ENCODE data around the gene LIPC.

LIPC gene

DNA sequence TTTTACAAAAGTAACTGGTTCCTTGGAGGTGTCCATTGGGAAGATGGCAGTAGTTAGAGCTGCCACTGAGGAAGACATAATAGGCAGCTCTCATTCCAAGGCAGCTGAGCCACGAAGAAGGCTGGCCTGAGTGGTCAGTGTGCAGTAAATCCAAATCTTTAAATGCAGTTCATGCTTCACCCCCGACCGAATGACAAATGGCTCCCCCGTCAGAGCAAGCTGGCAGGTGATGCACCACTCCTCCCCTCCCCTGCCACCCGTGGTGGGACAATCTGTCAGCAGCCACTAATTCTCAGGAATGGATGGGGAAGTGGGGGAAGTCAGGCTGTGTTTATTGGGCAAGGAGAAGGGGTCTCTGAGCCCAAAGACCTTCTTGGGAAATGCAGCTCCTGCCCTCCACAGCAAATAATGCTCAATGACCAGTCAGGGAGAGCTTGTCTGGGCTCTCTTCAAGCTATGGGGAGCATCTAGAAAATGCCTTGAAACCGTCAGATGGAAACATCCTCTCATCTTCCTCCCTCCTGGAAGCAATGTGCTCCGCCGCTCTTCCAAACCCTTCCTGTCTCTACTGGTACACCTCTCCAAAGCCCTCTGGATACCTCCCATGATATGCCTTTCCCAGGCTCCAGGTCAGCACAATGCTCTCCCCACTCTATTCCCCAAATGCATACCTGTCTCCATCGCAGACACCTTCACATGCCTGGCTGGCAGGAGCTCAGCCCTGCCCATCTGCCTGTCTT, 65.4 kb downstream of the LIPC start:
- DNase-seq, result no peak

- DNase-seq, result no peak
Measured at GRCh38 chr15:58498821-58499580, 67.2 kb downstream of the LIPC start.

- no peak for DNase-seq
Measured at GRCh38 chr15:58501006-58501405, 69.2 kb downstream of the LIPC start.

- DNase-seq, result no peak
Measured at GRCh38 chr15:58501636-58502188, 69.9 kb downstream of the LIPC start.

GRCh38 chr15:58503139-58504027, 71.6 kb downstream of the LIPC start:
- no peak for DNase-seq

GRCh38 chr15:58504674-58505234, 73.0 kb downstream of the LIPC start:
- DNase-seq, result no peak

DNA sequence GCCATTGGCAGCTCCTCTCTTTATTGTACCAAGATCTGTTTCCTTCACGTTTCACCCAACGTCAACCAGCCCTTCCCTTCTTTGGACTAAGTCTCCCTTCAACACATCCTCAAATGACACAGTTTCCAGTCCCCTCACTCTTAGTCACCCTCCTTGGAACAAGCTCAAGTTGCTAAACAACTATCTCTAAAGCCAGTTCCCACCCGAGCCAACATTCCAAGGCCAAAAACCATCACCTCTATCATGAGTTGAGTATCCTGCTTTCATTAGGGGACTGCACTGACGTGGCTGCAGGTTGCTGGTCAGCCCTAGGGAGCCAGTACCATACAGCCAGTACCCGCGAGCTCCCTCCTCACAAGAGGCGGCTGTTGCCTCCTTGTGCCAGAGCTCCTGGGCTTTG, 73.8 kb downstream of the LIPC start:
- no peak for DNase-seq

DNA sequence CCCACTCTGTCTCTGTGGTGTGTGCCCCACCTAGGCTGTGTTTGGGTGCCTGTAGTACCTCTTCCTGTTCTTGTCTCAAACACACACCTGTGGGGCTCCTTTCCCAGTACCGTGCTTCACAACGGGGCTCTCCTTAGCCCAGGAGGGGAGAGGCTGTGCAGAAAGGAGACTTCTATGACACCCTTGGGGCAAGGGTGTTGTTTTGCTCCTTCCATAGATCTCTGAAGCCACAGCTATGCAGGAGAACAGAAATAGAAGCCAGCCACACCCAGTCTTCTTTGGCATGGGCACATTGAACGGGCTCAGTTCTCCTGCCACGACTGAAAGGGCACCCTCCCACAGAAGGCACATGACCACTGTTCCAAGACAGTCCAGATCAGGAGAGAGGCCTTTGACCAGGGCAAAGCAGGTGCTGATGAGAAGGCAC, 74.3 kb downstream of the LIPC start:
- no peak for DNase-seq

DNA sequence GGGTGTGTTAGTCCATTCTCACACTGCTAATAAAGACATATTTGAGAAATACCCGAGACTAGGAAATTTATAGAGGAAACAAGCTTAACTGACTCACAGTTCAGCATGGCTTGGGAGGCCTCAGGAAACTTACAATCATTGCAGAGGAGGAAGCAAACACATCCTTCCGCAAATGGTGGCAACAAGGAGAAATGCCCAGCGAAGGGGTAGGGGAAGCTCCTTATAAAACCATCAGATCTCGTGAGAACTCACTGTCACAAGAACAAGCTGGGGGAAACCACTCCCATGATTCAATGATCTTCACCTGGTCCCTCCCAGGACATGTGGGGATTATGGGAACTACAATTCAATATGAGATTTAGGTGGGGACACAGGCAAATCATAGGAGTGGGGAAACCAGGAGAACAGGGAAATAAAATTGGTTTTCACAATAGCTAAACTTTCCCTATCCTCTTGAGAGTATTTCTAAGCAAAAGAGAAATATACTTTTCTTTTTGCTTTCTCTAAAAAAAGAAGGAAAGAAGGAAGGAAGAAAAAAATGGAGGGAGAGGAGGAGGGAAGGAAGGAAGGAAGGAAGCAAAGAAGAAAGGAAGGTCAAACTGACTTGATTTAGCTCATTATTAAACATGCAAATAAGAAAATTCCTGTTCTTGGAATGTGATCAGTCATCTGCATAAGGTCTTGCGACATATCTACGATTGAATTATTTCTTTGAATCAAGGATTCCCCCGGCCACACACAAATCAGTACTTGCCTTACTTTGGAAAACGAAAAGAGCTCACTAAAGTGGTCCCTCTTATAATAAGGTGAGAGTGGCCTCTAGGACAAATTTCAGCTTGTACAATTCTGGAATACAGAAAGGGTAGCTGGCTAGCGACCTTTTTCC, 75.2 kb downstream of the LIPC start:
- no peak for DNase-seq

- DNase-seq, result no peak
Measured at GRCh38 chr15:58509556-58509955, 77.8 kb downstream of the LIPC start.

GRCh38 chr15:58510715-58511598, 79.2 kb downstream of the LIPC start:
- DNase-seq, result no peak

DNA sequence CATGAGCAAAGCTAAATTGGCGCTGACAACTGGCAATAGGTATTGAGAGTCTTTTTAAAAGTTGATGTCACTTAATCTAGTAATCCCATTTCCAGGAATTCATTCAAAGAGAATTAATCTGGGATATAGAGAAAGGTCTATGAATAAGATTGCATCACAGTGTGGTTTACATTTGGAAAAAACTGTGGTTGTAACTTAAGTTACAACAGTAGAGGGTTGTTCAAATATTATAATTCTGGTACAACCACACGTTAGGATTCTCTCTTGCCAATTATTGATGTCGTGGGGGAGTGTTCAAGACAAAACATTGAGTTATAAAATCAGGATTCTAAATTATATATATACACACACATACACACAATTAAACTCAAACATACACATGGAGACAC, 79.8 kb downstream of the LIPC start:
- no peak for DNase-seq

GRCh38 chr15:58512522-58512921, 80.7 kb downstream of the LIPC start:
- no peak for DNase-seq

GRCh38 chr15:58513008-58513407, 81.2 kb downstream of the LIPC start:
- no peak for DNase-seq

- DNase-seq, result no peak
Measured at GRCh38 chr15:58513726-58514336, 82.0 kb downstream of the LIPC start.

DNA sequence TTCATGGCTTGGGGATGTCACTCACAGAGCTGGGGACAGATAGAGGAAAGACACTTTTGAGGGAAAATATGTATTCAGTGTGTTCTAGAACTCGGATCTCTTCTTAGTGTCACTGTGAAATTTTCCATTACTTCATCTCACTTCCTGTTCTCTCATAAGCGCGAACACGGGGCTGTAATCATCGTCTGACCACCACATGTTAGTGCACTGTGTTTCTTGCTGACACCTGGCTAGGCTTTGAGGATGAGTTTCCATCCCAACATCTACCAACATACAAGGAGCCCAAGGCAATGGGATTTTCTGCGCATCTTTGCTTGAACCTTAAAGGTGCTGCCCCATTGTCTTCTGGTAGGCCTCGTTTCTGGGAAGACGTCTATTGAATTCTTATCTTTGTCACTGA, 84.0 kb downstream of the LIPC start:
- DNase-seq, result no peak

DNA sequence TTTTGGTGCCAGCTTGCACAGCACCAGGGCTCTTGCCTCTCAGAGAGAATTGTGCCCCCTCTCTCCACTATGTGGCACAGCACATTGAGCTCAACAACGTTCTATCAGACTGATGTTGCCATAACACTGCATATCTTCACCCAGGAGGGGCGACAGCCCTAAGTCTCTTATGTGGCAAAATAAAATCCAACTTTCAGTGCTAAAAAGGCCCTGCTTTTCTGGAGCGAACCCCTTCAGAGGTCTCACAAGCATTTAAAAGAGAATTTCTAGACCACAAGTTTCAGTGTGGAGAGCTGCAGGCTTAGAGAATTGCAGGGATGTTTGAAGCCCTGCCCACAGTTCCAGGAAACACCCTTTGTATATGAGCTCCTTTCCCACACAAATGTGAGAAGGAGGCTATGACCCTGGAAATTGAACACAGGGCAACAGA, 85.5 kb downstream of the LIPC start:
- DNase-seq, result no peak

- DNase-seq, result no peak
Measured at GRCh38 chr15:58517682-58518525, 86.1 kb downstream of the LIPC start.

DNA sequence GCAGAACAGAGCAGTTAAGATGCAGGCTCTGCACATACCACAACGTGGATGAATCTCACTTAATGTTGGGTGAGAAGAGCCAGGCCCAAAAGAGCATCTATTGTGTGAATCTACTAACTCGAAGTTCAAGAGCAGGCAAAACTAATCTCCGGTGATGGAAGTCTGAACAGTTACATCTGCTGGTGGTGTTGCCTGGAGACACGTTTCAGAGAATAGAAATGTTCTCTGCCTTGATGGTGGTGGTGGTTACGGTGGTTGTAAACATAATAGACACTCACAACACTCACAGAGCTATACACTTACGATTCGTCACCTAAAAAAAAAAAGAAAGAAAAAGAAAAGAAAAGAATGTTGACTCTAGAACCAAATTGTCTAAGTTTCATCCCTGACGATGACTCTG, 86.8 kb downstream of the LIPC start:
- DNase-seq, result no peak

All from effector CD8-positive, alpha-beta T cell (primary cell).